ENCODE data around the gene YPEL1.

- TF ChIP-seq RAD21 (IDR thresholded peaks at IDR 0.05; ENCODE audit: insufficient read depth, low read depth, low read length) (no peak), REST (IDR thresholded peaks at IDR 0.05; ENCODE audit: low read depth, low read length) (no peak), SREBF2 (IDR thresholded peaks at IDR 0.05; ENCODE audit: low read length) (no peak), EZH2 (IDR thresholded peaks at IDR 0.05; ENCODE audit: borderline replicate concordance, control insufficient read depth, low read depth, low read length) (no peak), TAF1 (IDR thresholded peaks at IDR 0.05; ENCODE audit: borderline replicate concordance, low read depth, low read length) (no peak), CEBPB (IDR thresholded peaks at IDR 0.05; ENCODE audit: borderline replicate concordance in 1 of 2, low read depth in 2 of 2, low read length in 2 of 2) (no peak), SPI1 (IDR thresholded peaks at IDR 0.05; ENCODE audit: borderline replicate concordance, insufficient read depth, low read depth, low read length) (no peak)
- TF ChIP-seq, protein P1, sequence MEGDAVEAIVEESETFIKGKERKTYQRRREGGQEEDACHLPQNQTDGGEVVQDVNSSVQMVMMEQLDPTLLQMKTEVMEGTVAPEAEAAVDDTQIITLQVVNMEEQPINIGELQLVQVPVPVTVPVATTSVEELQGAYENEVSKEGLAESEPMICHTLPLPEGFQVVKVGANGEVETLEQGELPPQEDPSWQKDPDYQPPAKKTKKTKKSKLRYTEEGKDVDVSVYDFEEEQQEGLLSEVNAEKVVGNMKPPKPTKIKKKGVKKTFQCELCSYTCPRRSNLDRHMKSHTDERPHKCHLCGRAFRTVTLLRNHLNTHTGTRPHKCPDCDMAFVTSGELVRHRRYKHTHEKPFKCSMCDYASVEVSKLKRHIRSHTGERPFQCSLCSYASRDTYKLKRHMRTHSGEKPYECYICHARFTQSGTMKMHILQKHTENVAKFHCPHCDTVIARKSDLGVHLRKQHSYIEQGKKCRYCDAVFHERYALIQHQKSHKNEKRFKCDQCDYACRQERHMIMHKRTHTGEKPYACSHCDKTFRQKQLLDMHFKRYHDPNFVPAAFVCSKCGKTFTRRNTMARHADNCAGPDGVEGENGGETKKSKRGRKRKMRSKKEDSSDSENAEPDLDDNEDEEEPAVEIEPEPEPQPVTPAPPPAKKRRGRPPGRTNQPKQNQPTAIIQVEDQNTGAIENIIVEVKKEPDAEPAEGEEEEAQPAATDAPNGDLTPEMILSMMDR (IDR thresholded peaks at IDR 0.05 in 2 of 3, conservative IDR thresholded peaks at IDR 0.05 in 1 of 3; ENCODE audit: control insufficient read depth in 2 of 3, extremely low read depth in 1 of 3, insufficient read depth in 1 of 3, low read depth in 3 of 3, low read length in 3 of 3) = no peak
- TF ChIP-seq, protein P2, sequence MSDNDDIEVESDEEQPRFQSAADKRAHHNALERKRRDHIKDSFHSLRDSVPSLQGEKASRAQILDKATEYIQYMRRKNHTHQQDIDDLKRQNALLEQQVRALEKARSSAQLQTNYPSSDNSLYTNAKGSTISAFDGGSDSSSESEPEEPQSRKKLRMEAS (IDR thresholded peaks at IDR 0.05; ENCODE audit: low read depth, low read length) = no peak
Observed at GRCh38 chr22:21679383-21679782, 56.2 kb downstream of the YPEL1 start.

All from GM12878 (cell line).